Measurements from ENCODE around the gene GPI. TPM values are rescaled to one million over a fixed set of nuclear protein-coding genes. Genes with fewer than 3 reads are reported as not detected.

GPI gene
- total RNA-seq, 2 donors from 2014 or later: 181 to 183 TPM

GRCh38 chr19:34391813-34392212 lies 26.8 kb downstream of the GPI start:
- no peaks in the 10 kb centered on the region for H3K4me1 Mint-ChIP-seq
- H3K36me3 Mint-ChIP-seq (ENCODE audit: low read depth): peaks cover 28% of the 10 kb centered on the region
- peaks cover 54% of the 10 kb centered on the region for H3K36me3 ChIP-seq (ENCODE audit: control insufficient read depth, insufficient read depth, low read length)
- no peaks in the 10 kb centered on the region for H3K9me3 ChIP-seq (ENCODE audit: control insufficient read depth, low read length)
- no peaks in the 10 kb centered on the region for H3K27me3 Mint-ChIP-seq (ENCODE audit: insufficient read depth)
- H3K27ac ChIP-seq (ENCODE audit: low read depth, low read length): no peak overlapping the region
- TF ChIP-seq, protein P1, sequence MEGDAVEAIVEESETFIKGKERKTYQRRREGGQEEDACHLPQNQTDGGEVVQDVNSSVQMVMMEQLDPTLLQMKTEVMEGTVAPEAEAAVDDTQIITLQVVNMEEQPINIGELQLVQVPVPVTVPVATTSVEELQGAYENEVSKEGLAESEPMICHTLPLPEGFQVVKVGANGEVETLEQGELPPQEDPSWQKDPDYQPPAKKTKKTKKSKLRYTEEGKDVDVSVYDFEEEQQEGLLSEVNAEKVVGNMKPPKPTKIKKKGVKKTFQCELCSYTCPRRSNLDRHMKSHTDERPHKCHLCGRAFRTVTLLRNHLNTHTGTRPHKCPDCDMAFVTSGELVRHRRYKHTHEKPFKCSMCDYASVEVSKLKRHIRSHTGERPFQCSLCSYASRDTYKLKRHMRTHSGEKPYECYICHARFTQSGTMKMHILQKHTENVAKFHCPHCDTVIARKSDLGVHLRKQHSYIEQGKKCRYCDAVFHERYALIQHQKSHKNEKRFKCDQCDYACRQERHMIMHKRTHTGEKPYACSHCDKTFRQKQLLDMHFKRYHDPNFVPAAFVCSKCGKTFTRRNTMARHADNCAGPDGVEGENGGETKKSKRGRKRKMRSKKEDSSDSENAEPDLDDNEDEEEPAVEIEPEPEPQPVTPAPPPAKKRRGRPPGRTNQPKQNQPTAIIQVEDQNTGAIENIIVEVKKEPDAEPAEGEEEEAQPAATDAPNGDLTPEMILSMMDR (conservative IDR thresholded peaks at IDR 0.05): no peak
- H3K9me3 Mint-ChIP-seq: no peaks in the 10 kb centered on the region
- no peaks in the 10 kb centered on the region for H3K4me1 ChIP-seq (ENCODE audit: control insufficient read depth, insufficient read depth, low read length)
- H3K27me3 ChIP-seq (ENCODE audit: control insufficient read depth, insufficient read depth, low read length, poor library complexity, severe bottlenecking): no peaks in the 10 kb centered on the region
- H3K4me3 Mint-ChIP-seq: no peak overlapping the region
- H3K4me3 ChIP-seq (ENCODE audit: low read length): no peak overlapping the region
- H3K9ac ChIP-seq (ENCODE audit: extremely low read depth, low read length, poor library complexity, severe bottlenecking): no peak overlapping the region
- no peak overlapping the region for H3K27ac Mint-ChIP-seq
- no peak for DNase-seq

DNA sequence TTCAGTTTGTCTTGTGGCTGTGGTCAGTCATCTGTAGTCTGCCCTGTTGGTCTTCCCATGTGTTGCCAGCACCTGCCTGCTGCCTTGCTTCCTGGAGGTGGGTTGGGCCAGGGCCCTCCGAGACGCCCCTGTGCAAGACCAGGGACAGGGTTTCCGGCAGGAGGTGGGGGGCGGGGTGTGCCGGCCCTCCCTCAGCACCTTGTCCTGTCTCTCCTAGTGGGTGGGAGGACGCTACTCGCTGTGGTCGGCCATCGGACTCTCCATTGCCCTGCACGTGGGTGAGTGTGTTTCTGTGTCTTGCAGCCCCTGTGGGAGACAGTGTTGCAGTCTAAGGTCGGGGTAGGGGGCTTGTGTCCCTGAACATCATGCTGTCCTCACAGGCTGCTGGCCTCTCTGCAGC lies 28.0 kb downstream of the GPI start:
- WGBS, 2 experiments (ENCODE audit: insufficient coverage in 1 of 2, insufficient read length in 1 of 2): 84 to 93% methylated on average over 6 to 11 of the region's 11 CpGs
- no peaks in the 10 kb centered on the region for H3K27me3 ChIP-seq (ENCODE audit: control insufficient read depth, insufficient read depth, low read length, poor library complexity, severe bottlenecking)
- H3K4me1 ChIP-seq (ENCODE audit: control insufficient read depth, insufficient read depth, low read length): no peaks in the 10 kb centered on the region
- no peak overlapping the region for H3K9ac ChIP-seq (ENCODE audit: extremely low read depth, low read length, poor library complexity, severe bottlenecking)
- Mint-ChIP-seq H3K27me3 (ENCODE audit: insufficient read depth) (no peaks in the 10 kb centered on the region), H3K36me3 (ENCODE audit: low read depth) (peaks cover 24% of the 10 kb centered on the region), H3K27ac (no peak overlapping the region), H3K4me1 (no peaks in the 10 kb centered on the region), H3K4me3 (no peak overlapping the region), H3K9me3 (no peaks in the 10 kb centered on the region)
- H3K36me3 ChIP-seq (ENCODE audit: control insufficient read depth, insufficient read depth, low read length): peaks cover 49% of the 10 kb centered on the region
- H3K9me3 ChIP-seq (ENCODE audit: control insufficient read depth, low read length): no peaks in the 10 kb centered on the region
- no peak overlapping the region for H3K4me3 ChIP-seq (ENCODE audit: low read length)
- TF ChIP-seq, protein P1 (conservative IDR thresholded peaks at IDR 0.05): no peak
- no peak for DNase-seq
- no peak overlapping the region for H3K27ac ChIP-seq (ENCODE audit: low read depth, low read length)

GRCh38 chr19:34393629-34394028 lies 28.6 kb downstream of the GPI start:
- TF ChIP-seq, protein P1 (conservative IDR thresholded peaks at IDR 0.05): no peak
- Histone ChIP-seq H3K4me3 (ENCODE audit: low read length) (no peak overlapping the region), H3K9me3 (ENCODE audit: control insufficient read depth, low read length) (no peaks in the 10 kb centered on the region), H3K36me3 (ENCODE audit: control insufficient read depth, insufficient read depth, low read length) (peaks cover 52% of the 10 kb centered on the region), H3K27me3 (ENCODE audit: control insufficient read depth, insufficient read depth, low read length, poor library complexity, severe bottlenecking) (no peaks in the 10 kb centered on the region), H3K4me1 (ENCODE audit: control insufficient read depth, insufficient read depth, low read length) (no peaks in the 10 kb centered on the region), H3K27ac (ENCODE audit: low read depth, low read length) (no peak overlapping the region), H3K9ac (ENCODE audit: extremely low read depth, low read length, poor library complexity, severe bottlenecking) (no peak overlapping the region)
- Mint-ChIP-seq H3K27me3 (ENCODE audit: insufficient read depth) (no peaks in the 10 kb centered on the region), H3K4me1 (no peaks in the 10 kb centered on the region), H3K4me3 (no peak overlapping the region), H3K27ac (no peak overlapping the region), H3K36me3 (ENCODE audit: low read depth) (peaks cover 26% of the 10 kb centered on the region), H3K9me3 (no peaks in the 10 kb centered on the region)
- DNase-seq: no peak
- 94 to 96% methylated on average over 10 to 14 of the region's 14 CpGs for WGBS, 2 experiments (ENCODE audit: insufficient coverage in 1 of 2, insufficient read length in 1 of 2)

Data from endodermal cell (in vitro differentiated cells).